SK-N-SH treated with all-trans-retinoic acid at 6 μM for 48 hours (cell line): Measurements from ENCODE around the gene POU3F1.

Experiments
- ATAC-seq: fragments of 200-7000 bp; cut with Tn5 transposase; 3 replicates; pipeline ENCODE4 v1.9.1; 2020; ENCODE audit warnings: mild to moderate bottlenecking, moderate library complexity
- ARNTL ChIP-seq: fragments of 450-650 bp; formaldehyde crosslinking; IDR thresholded peaks from 2 replicates; pipeline ENCODE4 v1.5.0; 2020; ENCODE audit warnings: low read depth, mild to moderate bottlenecking, moderate library complexity, borderline replicate concordance
- BACH2 ChIP-seq: fragments of 250-450 bp; sonication (Bioruptor Pico); IDR thresholded peaks from 2 replicates; pipeline ENCODE4 v1.9.0; 2021; ENCODE audit warnings: mild to moderate bottlenecking, borderline replicate concordance
- CSDC2 ChIP-seq: fragments of 250-450 bp; sonication (Bioruptor Pico); IDR thresholded peaks from 2 replicates; pipeline ENCODE4 v1.5.0; 2020; ENCODE audit warnings: mild to moderate bottlenecking, moderate library complexity
- ESRRG ChIP-seq: fragments of 250-450 bp; sonication (Bioruptor Pico); IDR thresholded peaks from 2 replicates; pipeline ENCODE4 v1.6.1; 2021; ENCODE audit warnings: mild to moderate bottlenecking
- GLIS3 ChIP-seq: fragments of 250-450 bp; sonication (Bioruptor Pico); IDR thresholded peaks from 2 replicates; pipeline ENCODE4 v1.5.0; 2020; ENCODE audit warnings: mild to moderate bottlenecking, moderate library complexity
- ISL1 ChIP-seq: fragments of 250-450 bp; sonication (Bioruptor Pico); IDR thresholded peaks from 2 replicates; pipeline ENCODE4 v2.1.2; 2022; ENCODE audit warnings: mild to moderate bottlenecking, moderate library complexity
- PPARA ChIP-seq: fragments of 250-450 bp; sonication (Bioruptor Pico); IDR thresholded peaks from 2 replicates; pipeline ENCODE4 v1.5.0; 2020; ENCODE audit warnings: mild to moderate bottlenecking, borderline replicate concordance
- RARB ChIP-seq: fragments of 250-450 bp; sonication (Bioruptor Pico); IDR thresholded peaks from 2 replicates; pipeline ENCODE4 v1.8.0; 2021; ENCODE audit warnings: mild to moderate bottlenecking, moderate library complexity
- SNAI2 ChIP-seq: fragments of 250-450 bp; sonication (Bioruptor Pico); IDR thresholded peaks from 2 replicates; pipeline ENCODE4 v1.5.0; 2020; ENCODE audit warnings: mild to moderate bottlenecking, moderate library complexity
- TOX ChIP-seq: fragments of 250-450 bp; sonication (Bioruptor Pico); IDR thresholded peaks from 2 replicates; pipeline ENCODE4 v1.8.0; 2021; ENCODE audit warnings: mild to moderate bottlenecking, moderate library complexity, borderline replicate concordance
- ZC3H10 ChIP-seq: fragments of 250-450 bp; sonication (Bioruptor Pico); IDR thresholded peaks from 2 replicates; pipeline ENCODE4 v1.5.1; 2021; ENCODE audit warnings: mild to moderate bottlenecking, moderate library complexity
- ZFP30 ChIP-seq: fragments of 450-650 bp; formaldehyde crosslinking; IDR thresholded peaks from 2 replicates; pipeline ENCODE4 v1.5.0; 2022; ENCODE audit warnings: mild to moderate bottlenecking, moderate library complexity
- ZNF565 ChIP-seq: fragments of 450-650 bp; formaldehyde crosslinking; conservative IDR thresholded peaks from 2 replicates; pipeline ENCODE4 v1.5.0; 2020; ENCODE audit warnings: low read depth, mild to moderate bottlenecking, moderate library complexity
- TF ChIP-seq, protein P1 (sequence below): fragments of 250-450 bp; sonication (Bioruptor Pico); IDR thresholded peaks from 2 replicates; pipeline ENCODE4 v1.5.1; 2020; ENCODE audit warnings: low read depth, mild to moderate bottlenecking, moderate library complexity
- TF ChIP-seq, protein P2 (sequence below): fragments of 250-450 bp; sonication (Bioruptor Pico); IDR thresholded peaks from 2 replicates; pipeline ENCODE4 v1.5.0; 2020; ENCODE audit warnings: mild to moderate bottlenecking, moderate library complexity
- TF ChIP-seq, protein P3 (sequence below): fragments of 250-450 bp; sonication (Bioruptor Pico); IDR thresholded peaks from 2 replicates; pipeline ENCODE4 v1.8.0; 2020; ENCODE audit warnings: mild to moderate bottlenecking, moderate library complexity, borderline replicate concordance
- TF ChIP-seq, protein P4 (sequence below): fragments of 250-450 bp; sonication (Bioruptor Pico); IDR thresholded peaks from 2 replicates; pipeline ENCODE4 v1.5.1; 2021; ENCODE audit warnings: mild to moderate bottlenecking, moderate library complexity
- TF ChIP-seq, protein P5 (sequence below): fragments of 250-450 bp; sonication (Bioruptor Pico); IDR thresholded peaks from 2 replicates; pipeline ENCODE4 v1.8.0; 2021; ENCODE audit warnings: low read depth, mild to moderate bottlenecking, moderate library complexity, borderline replicate concordance

Gene POU3F1

DNA sequence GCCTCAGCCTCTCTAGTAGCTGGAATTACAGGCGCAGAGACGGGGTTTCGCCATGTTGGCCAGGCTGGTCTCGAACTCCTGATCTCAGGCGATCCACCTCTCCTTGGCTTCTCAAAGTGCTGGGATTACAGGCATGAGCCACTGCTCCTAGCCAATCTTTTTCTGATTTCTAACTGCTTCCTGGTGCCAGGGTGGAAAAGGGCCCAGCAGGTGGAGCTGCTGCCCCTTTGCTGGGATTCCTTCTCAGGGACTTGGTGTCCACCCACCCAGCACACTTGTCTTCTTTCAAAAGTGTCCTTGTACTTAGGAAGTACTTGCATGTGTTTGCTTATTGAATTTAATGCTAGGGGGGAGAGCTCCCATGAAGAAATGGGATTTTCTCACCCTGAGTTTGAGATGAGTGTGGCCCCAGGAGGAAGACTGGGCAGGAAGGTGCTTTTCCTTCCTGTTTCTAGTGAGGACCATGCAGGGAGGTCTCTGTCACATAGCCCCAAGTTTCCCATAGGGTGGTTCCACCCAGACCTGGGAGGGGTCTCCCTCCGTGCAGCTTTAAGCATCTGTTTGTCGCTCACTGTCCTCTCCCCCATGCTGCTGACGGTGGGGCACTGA, 19.9 kb downstream of the POU3F1 start:
- TF ChIP-seq, protein P1, sequence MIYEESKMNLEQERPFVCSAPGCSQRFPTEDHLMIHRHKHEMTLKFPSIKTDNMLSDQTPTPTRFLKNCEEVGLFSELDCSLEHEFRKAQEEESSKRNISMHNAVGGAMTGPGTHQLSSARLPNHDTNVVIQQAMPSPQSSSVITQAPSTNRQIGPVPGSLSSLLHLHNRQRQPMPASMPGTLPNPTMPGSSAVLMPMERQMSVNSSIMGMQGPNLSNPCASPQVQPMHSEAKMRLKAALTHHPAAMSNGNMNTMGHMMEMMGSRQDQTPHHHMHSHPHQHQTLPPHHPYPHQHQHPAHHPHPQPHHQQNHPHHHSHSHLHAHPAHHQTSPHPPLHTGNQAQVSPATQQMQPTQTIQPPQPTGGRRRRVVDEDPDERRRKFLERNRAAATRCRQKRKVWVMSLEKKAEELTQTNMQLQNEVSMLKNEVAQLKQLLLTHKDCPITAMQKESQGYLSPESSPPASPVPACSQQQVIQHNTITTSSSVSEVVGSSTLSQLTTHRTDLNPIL (CRISPR knock-in tag) = no peak
- TF ChIP-seq RARB (CRISPR knock-in tag) (no peak), TOX (no peak), ESRRG (CRISPR knock-in tag) (no peak), ARNTL (CRISPR knock-in tag) (no peak)
- TF ChIP-seq, protein P2, sequence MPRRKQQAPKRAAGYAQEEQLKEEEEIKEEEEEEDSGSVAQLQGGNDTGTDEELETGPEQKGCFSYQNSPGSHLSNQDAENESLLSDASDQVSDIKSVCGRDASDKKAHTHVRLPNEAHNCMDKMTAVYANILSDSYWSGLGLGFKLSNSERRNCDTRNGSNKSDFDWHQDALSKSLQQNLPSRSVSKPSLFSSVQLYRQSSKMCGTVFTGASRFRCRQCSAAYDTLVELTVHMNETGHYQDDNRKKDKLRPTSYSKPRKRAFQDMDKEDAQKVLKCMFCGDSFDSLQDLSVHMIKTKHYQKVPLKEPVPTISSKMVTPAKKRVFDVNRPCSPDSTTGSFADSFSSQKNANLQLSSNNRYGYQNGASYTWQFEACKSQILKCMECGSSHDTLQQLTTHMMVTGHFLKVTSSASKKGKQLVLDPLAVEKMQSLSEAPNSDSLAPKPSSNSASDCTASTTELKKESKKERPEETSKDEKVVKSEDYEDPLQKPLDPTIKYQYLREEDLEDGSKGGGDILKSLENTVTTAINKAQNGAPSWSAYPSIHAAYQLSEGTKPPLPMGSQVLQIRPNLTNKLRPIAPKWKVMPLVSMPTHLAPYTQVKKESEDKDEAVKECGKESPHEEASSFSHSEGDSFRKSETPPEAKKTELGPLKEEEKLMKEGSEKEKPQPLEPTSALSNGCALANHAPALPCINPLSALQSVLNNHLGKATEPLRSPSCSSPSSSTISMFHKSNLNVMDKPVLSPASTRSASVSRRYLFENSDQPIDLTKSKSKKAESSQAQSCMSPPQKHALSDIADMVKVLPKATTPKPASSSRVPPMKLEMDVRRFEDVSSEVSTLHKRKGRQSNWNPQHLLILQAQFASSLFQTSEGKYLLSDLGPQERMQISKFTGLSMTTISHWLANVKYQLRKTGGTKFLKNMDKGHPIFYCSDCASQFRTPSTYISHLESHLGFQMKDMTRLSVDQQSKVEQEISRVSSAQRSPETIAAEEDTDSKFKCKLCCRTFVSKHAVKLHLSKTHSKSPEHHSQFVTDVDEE = no peak
- ATAC-seq = peak; percentile 54

DNA sequence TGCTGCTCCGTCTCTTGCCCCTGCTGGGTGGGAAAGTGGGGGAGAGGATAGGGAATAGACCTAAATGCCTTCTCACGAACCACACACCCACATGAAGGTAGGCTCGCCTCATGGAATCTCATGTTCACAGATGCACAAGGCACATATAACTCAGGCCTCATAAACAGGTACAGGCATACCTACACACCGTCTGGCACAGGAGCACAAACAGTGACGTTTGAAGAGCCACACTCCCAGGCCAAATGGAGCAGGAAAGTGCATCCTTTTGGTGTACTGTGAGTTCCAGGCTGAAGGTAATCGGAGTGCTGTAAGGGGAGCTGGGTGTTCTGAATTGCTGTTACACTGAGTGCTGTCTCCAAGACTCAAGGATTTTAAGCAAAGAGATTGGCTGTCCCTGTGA, 20.9 kb downstream of the POU3F1 start:
- ATAC-seq = no peak
- TF ChIP-seq, protein P2 = no peak
- TF ChIP-seq, protein P1 (CRISPR knock-in tag) = no peak
- TF ChIP-seq ZC3H10 (no peak), TOX (no peak), ZFP30 (CRISPR knock-in tag) (no peak), ESRRG (CRISPR knock-in tag) (no peak)

DNA sequence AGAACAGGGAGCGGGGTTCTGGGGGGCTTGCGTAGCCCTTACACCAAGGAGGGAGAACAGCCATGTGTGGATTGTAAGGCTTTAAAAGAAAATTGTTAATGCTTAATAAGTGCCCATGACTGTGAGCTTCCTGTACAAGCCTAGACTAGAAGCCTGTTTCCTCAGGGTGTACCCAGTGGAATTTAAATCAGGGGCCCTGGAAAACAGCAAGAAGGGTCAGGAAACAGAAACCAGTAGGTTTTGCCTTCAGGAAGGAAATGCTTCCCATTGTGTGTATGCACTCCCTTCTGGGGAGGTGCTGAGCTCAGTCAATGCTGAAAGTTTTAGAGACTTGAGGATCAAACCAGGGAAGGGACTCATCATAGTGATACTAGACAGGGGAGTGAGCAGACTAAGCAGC, 21.4 kb downstream of the POU3F1 start:
- ATAC-seq = no peak
- TF ChIP-seq CSDC2 (CRISPR knock-in tag) = no peak
- TF ChIP-seq, protein P1 (CRISPR knock-in tag) = no peak
- TF ChIP-seq, protein P2 = no peak
- TF ChIP-seq, protein P3, sequence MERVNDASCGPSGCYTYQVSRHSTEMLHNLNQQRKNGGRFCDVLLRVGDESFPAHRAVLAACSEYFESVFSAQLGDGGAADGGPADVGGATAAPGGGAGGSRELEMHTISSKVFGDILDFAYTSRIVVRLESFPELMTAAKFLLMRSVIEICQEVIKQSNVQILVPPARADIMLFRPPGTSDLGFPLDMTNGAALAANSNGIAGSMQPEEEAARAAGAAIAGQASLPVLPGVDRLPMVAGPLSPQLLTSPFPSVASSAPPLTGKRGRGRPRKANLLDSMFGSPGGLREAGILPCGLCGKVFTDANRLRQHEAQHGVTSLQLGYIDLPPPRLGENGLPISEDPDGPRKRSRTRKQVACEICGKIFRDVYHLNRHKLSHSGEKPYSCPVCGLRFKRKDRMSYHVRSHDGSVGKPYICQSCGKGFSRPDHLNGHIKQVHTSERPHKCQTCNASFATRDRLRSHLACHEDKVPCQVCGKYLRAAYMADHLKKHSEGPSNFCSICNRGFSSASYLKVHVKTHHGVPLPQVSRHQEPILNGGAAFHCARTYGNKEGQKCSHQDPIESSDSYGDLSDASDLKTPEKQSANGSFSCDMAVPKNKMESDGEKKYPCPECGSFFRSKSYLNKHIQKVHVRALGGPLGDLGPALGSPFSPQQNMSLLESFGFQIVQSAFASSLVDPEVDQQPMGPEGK (CRISPR knock-in tag) = no peak
- no peak for TF ChIP-seq ZNF565 (CRISPR knock-in tag)
- TF ChIP-seq BACH2 (CRISPR knock-in tag) = no peak
- TF ChIP-seq, protein P4, sequence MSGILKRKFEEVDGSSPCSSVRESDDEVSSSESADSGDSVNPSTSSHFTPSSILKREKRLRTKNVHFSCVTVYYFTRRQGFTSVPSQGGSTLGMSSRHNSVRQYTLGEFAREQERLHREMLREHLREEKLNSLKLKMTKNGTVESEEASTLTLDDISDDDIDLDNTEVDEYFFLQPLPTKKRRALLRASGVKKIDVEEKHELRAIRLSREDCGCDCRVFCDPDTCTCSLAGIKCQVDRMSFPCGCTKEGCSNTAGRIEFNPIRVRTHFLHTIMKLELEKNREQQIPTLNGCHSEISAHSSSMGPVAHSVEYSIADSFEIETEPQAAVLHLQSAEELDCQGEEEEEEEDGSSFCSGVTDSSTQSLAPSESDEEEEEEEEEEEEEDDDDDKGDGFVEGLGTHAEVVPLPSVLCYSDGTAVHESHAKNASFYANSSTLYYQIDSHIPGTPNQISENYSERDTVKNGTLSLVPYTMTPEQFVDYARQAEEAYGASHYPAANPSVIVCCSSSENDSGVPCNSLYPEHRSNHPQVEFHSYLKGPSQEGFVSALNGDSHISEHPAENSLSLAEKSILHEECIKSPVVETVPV (CRISPR knock-in tag) = no peak
- TF ChIP-seq, protein P5, sequence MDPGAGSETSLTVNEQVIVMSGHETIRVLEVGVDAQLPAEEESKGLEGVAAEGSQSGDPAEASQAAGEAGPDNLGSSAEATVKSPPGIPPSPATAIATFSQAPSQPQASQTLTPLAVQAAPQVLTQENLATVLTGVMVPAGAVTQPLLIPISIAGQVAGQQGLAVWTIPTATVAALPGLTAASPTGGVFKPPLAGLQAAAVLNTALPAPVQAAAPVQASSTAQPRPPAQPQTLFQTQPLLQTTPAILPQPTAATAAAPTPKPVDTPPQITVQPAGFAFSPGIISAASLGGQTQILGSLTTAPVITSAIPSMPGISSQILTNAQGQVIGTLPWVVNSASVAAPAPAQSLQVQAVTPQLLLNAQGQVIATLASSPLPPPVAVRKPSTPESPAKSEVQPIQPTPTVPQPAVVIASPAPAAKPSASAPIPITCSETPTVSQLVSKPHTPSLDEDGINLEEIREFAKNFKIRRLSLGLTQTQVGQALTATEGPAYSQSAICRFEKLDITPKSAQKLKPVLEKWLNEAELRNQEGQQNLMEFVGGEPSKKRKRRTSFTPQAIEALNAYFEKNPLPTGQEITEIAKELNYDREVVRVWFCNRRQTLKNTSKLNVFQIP (CRISPR knock-in tag) = no peak
- TF ChIP-seq PPARA (CRISPR knock-in tag) = no peak
- TF ChIP-seq ISL1 (CRISPR knock-in tag) = no peak
- no peak for TF ChIP-seq ZC3H10
- TF ChIP-seq ARNTL (CRISPR knock-in tag) = no peak
- no peak for TF ChIP-seq SNAI2
- no peak for TF ChIP-seq GLIS3 (CRISPR knock-in tag)
